GM12878 (cell line): ENCODE measurements around the gene AASDHPPT. TPM values are rescaled to one million over a fixed set of nuclear protein-coding genes. Genes with fewer than 3 reads are reported as not detected.

Experiments used
- ATAC-seq: fragments of 200-7000 bp; cut with Tn5 transposase; 3 replicates; pipeline ENCODE4 v1.9.1; 2020; ENCODE audit warnings: mild to moderate bottlenecking, moderate library complexity
- BruUV-seq: library from RNA; stranded (reverse); fragments of 400-500 nt; replicated peaks from 2 replicates; lab custom pipeline; 2021; lab: Mats Ljungman, UMichigan
- CTCF ChIA-PET: fragments of 300-600 bp; sonication (Branson Sonifier 250); formaldehyde crosslinking; extraction: SDS; loops from one replicate; lab custom pipeline; 2021; ENCODE audit warnings: inconsistent platforms; lab: Yijun Ruan, JAX
- POLR2A ChIA-PET: fragments of 350-600 bp; formaldehyde crosslinking; extraction: SDS; loops from one replicate; lab custom pipeline; 2021; ENCODE audit warnings: inconsistent platforms; lab: Charles Lee
- RAD21 ChIA-PET: fragments of 300-600 bp; sonication (Branson Sonifier 250); formaldehyde crosslinking; loops from one replicate; lab custom pipeline; 2023; ENCODE audit warnings: antibody characterized with exemption; ENCODE audit not compliant: unreplicated experiment; lab: Charles Lee
- SMC1A ChIA-PET: fragments of 300-600 bp; sonication (Branson Sonifier 250); formaldehyde crosslinking; loops from one replicate; lab custom pipeline; 2023; ENCODE audit not compliant: unreplicated experiment, uncharacterized antibody; lab: Charles Lee
- DNase-seq: peaks from one replicate; pipeline ENCODE4 v3.0.0-alpha.2; 2011; ENCODE audit warnings: low read depth, low spot score
- FAIRE-seq: peaks from 3 replicates; lab custom pipeline; 2011; peaks lifted over from hg19 to GRCh38; lab: Jason Lieb, UNC
- H2AFZ ChIP-seq: 2 replicates; pipeline ENCODE4 v1.6.0; 2011; ENCODE audit warnings: low read depth, low read length, control low read depth; ENCODE audit not compliant: control insufficient read depth
- H3K27ac ChIP-seq: 2 replicates; pipeline ENCODE4 v1.5.1; 2011; ENCODE audit warnings: control low read depth; ENCODE audit not compliant: control insufficient read depth, insufficient read depth
- H3K27me3 ChIP-seq, 2 experiments: replicated peaks in 1 of 2; 2 replicates each; pipeline versions ENCODE4 v1.6.0 to v1.6.1; 2011; ENCODE audit warnings: low read length in 1 of 2; ENCODE audit not compliant: control insufficient read depth in 2 of 2, insufficient read depth in 2 of 2
- H3K36me3 ChIP-seq, 2 experiments: 2 replicates each; pipeline ENCODE4 v1.5.1; 2011; ENCODE audit warnings: low read length in 1 of 2; ENCODE audit not compliant: control insufficient read depth in 2 of 2, insufficient read depth in 2 of 2
- H3K4me1 ChIP-seq: 2 replicates; pipeline ENCODE4 v1.6.1; 2011; ENCODE audit warnings: mild to moderate bottlenecking, low read length, moderate library complexity, mixed read lengths; ENCODE audit not compliant: control insufficient read depth, insufficient read depth
- H3K4me2 ChIP-seq: 2 replicates; pipeline ENCODE4 v1.6.0; 2011; ENCODE audit warnings: control low read depth; ENCODE audit not compliant: control insufficient read depth, insufficient read depth
- H3K4me3 ChIP-seq: fragments of 200-600 bp; sonication (generic); 2 replicates; pipeline ENCODE4 v1.5.1; 2016
- H3K79me2 ChIP-seq: 2 replicates; pipeline ENCODE4 v1.6.0; 2011; ENCODE audit warnings: low read length; ENCODE audit not compliant: control insufficient read depth, insufficient read depth
- H3K9ac ChIP-seq: 2 replicates; pipeline ENCODE4 v1.8.0; 2011; ENCODE audit warnings: low read length, control low read depth, mixed read lengths; ENCODE audit not compliant: control insufficient read depth, insufficient read depth
- H3K9me3 ChIP-seq: replicated peaks from 3 replicates; pipeline ENCODE4 v1.5.1; 2011; ENCODE audit warnings: mild to moderate bottlenecking, low read length; ENCODE audit not compliant: control insufficient read depth, insufficient read depth
- H4K20me1 ChIP-seq: 2 replicates; pipeline ENCODE4 v1.6.0; 2011; ENCODE audit not compliant: control insufficient read depth, insufficient read depth
- BACH1 ChIP-seq: fragments of 450-650 bp; IDR thresholded peaks from 2 replicates; pipeline ENCODE4 v1.6.1; 2017; ENCODE audit warnings: mild to moderate bottlenecking, borderline replicate concordance
- E4F1 ChIP-seq: fragments of 450-650 bp; IDR thresholded peaks from 2 replicates; pipeline ENCODE4 v1.6.1; 2018; ENCODE audit warnings: borderline replicate concordance, mild to moderate bottlenecking; ENCODE audit not compliant: partially characterized antibody
- EZH2 ChIP-seq: IDR thresholded peaks from 2 replicates; pipeline ENCODE4 v1.6.1; 2012; ENCODE audit warnings: low read depth, mild to moderate bottlenecking, control low read depth, inconsistent platforms, low read length, borderline replicate concordance; ENCODE audit not compliant: control insufficient read depth
- FOS ChIP-seq: IDR thresholded peaks from 3 replicates; pipeline ENCODE4 v1.6.1; 2011; ENCODE audit warnings: borderline replicate concordance; ENCODE audit not compliant: insufficient read length; ENCODE audit errors: extremely low read depth
- JUND ChIP-seq: IDR thresholded peaks from 2 replicates; pipeline ENCODE4 v1.6.1; 2012; ENCODE audit warnings: low read depth, mild to moderate bottlenecking, low read length, improper control_type of control experiment, moderate library complexity
- NFYA ChIP-seq: IDR thresholded peaks from 2 replicates; pipeline ENCODE4 v1.6.1; 2011; ENCODE audit warnings: low read depth, mild to moderate bottlenecking, low read length, improper control_type of control experiment, borderline replicate concordance
- PML ChIP-seq: IDR thresholded peaks from 2 replicates; pipeline ENCODE4 v1.6.1; 2012; ENCODE audit warnings: low read length, inconsistent platforms
- POLR2A ChIP-seq: IDR thresholded peaks from 2 replicates; pipeline ENCODE4 v1.6.1; 2011; ENCODE audit warnings: low read depth, mild to moderate bottlenecking, low read length
- RELA ChIP-seq: fragments of 450-650 bp; IDR thresholded peaks from 2 replicates; pipeline ENCODE4 v1.8.0; 2014; ENCODE audit warnings: borderline replicate concordance; ENCODE audit not compliant: partially characterized antibody
- REST ChIP-seq: IDR thresholded peaks from 2 replicates; pipeline ENCODE4 v1.6.1; 2012; ENCODE audit warnings: mild to moderate bottlenecking, low read depth, low read length
- SREBF2 ChIP-seq: IDR thresholded peaks from 2 replicates; pipeline ENCODE4 v1.6.1; 2012; ENCODE audit warnings: mild to moderate bottlenecking, low read length
- WGBS: methylation state at CpG from one replicate; pipeline ENCODE4 v1.1.6; 2016; ENCODE audit warnings: low lambda C conversion rate; ENCODE audit not compliant: insufficient replicate concordance, insufficient coverage; ENCODE audit errors: missing lambda C conversion rate; 5-methylcytosine and 5-hydroxymethylcytosine counted together
- in situ Hi-C: fragments of 300-500 bp; cut with MboI; formaldehyde crosslinking; loops from 9 replicates; pipeline ENCODE4 v1.14.3; 2018; ENCODE audit warnings: mixed read lengths
- intact Hi-C: fragments of 100-400 bp; cut with micrococcal nuclease; formaldehyde crosslinking; loops from one replicate; pipeline ENCODE4 v1.14.2; 2022; ENCODE audit not compliant: unreplicated experiment
- polyA plus RNA-seq, 11 experiments: library from polyadenylated mRNA; depleted of rRNA in 4 of 11; unstranded in 6 of 11; stranded (reverse) in 5 of 11; fragments of >200 nt; fragmentation: Nextera tagmentation in 4 of 11; fragmentation: Illumina TruSeq in 1 of 11; extraction: Ambion mirVana in 4 of 11; extraction: Trizol in 1 of 11; gene quantifications; 1 replicate in 1 of 11; 2 replicates in 10 of 11; pipeline versions ENCODE4 v1.2.1 to v1.2.3, GENCODE V29; 2011 to 2016; ENCODE audit warnings: inconsistent platforms in 2 of 11, missing spikeins in 2 of 11, low read depth in 1 of 11
- total RNA-seq, 4 experiments: library from RNA; depleted of rRNA in 3 of 4; stranded (reverse); fragments of >200 nt in 3 of 4; fragmentation: Illumina TruSeq in 1 of 4; extraction: Trizol in 1 of 4; gene quantifications; 2 replicates each; pipeline versions ENCODE4 v1.2.1 to v1.2.3, GENCODE V29; 2013 to 2021
- TF ChIP-seq, protein P1 (sequence below): fragments of 450-650 bp; IDR thresholded peaks from 2 replicates; pipeline ENCODE4 v1.6.1; 2017; ENCODE audit warnings: mild to moderate bottlenecking

AASDHPPT gene
- total and polyA plus RNA-seq, 10 of the 15 experiments (the other 5 are each of a cell fraction or from before 2014, with no cell fraction given), result 37.3 to 92.6 (median 50.5) TPM

GRCh38 chr11:106076919-106077608 lies 398 bp upstream of the AASDHPPT start, which contains the start of gene KBTBD3:
Gene KBTBD3, minus strand, starts transcription at chr11:106077347. Its CDS starts 18,250 bp downstream, at chr11:106059097.
- ChIA-PET CTCF (interaction anchor here (0.6 to 4.7 kb wide), 9 partner anchors 10 to 156 kb away, joined by 3 to 72 read pairs (median 4); no protein-coding TSS in a partner anchor), POLR2A (interaction anchor here (0.8 to 1.4 kb wide), 5 partner anchors 10 to 55 kb away, joined by 3 to 8 read pairs (median 4); partner anchors contain the start of gene MSANTD4), RAD21 (interaction anchor here (0.6 to 2.7 kb wide), 7 partner anchors 8 to 75 kb away, joined by 3 to 13 read pairs (median 5); no protein-coding TSS in a partner anchor), SMC1A (interaction anchor here (1.0 to 4.7 kb wide), 5 partner anchors 10 to 56 kb away, joined by 3 to 31 read pairs (median 4); no protein-coding TSS in a partner anchor)
- Histone ChIP-seq H3K9me3 (no peaks in the 10 kb centered on the region), H3K9ac (peak within 1 kb of the TSS; percentile 96), H2AFZ (peak within 1 kb of the TSS; percentile 100), H3K36me3 (peaks cover 0 to 2% of the 10 kb centered on the region in 2 experiments; a peak in 1 of 4 replicates), H4K20me1 (no peaks in the 10 kb centered on the region), H3K4me3 (peak within 1 kb of the TSS; percentile 94), H3K79me2 (peaks cover 42% of the 10 kb centered on the region), H3K4me2 (peak within 1 kb of the TSS; percentile 93), H3K4me1 (peaks cover 8% of the 10 kb centered on the region), H3K27me3 (no peaks in the 10 kb centered on the region), H3K27ac (peak within 1 kb of the TSS; percentile 95)
- DNase-seq (peak; percentile 99), FAIRE-seq (peak; percentile 97), ATAC-seq (peak; percentile 95)
- TSS peak; percentile 80 for BruUV-seq
- under 1% methylated on average over 35 of the region's 37 CpGs for WGBS
- intact Hi-C loops, result loop anchor here (2.0 to 5.0 kb wide), 2 partner anchors 54 to 965 kb away; partner anchors contain the start of gene MSANTD4
- in situ Hi-C loops, result no loop called here
- TF ChIP-seq SREBF2 (no peak), FOS (peak; percentile 63), E4F1 (peak; percentile 65), REST (no peak), POLR2A (peak; percentile 81), PML (peak; percentile 59; the same call in 1 of the 2 replicates), NFYA (no peak; the same call in 1 of the 2 replicates), RELA (peak; percentile 9), BACH1 (no peak; the same call in 1 of the 2 replicates), EZH2 (no peak), JUND (0 out of 2 replicates have a peak, but pooled peaks have one; percentile 50)
- TF ChIP-seq, protein P1, sequence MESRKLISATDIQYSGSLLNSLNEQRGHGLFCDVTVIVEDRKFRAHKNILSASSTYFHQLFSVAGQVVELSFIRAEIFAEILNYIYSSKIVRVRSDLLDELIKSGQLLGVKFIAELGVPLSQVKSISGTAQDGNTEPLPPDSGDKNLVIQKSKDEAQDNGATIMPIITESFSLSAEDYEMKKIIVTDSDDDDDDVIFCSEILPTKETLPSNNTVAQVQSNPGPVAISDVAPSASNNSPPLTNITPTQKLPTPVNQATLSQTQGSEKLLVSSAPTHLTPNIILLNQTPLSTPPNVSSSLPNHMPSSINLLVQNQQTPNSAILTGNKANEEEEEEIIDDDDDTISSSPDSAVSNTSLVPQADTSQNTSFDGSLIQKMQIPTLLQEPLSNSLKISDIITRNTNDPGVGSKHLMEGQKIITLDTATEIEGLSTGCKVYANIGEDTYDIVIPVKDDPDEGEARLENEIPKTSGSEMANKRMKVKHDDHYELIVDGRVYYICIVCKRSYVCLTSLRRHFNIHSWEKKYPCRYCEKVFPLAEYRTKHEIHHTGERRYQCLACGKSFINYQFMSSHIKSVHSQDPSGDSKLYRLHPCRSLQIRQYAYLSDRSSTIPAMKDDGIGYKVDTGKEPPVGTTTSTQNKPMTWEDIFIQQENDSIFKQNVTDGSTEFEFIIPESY, result no peak
